Psoas muscle (tissue), 8 donors: Measurements from ENCODE around the gene SRGAP2. TPM values are rescaled to one million over a fixed set of nuclear protein-coding genes. Genes with fewer than 3 reads are reported as not detected.
"Not testable (repeated sequence)": the region's sequence is repeated elsewhere in the genome, so short reads cannot be mapped to it uniquely, and the experiment has no call there.

Experiments
- ATAC-seq, 4 donors: fragments of 200-7000 bp; cut with Tn5 transposase; one replicate each; pipeline ENCODE4 v1.9.1; 2020; ENCODE audit warnings: moderate library complexity in 3 of 4, mild to moderate bottlenecking in 2 of 4
- DNase-seq, 2 donors: peaks; one replicate each; pipeline ENCODE4 v3.0.0-alpha.2; 2020
- H3K27ac ChIP-seq: fragments of 200-600 bp; one replicate; pipeline ENCODE4 v1.8.0; 2022
- H3K27me3 ChIP-seq, 3 donors: fragments of 200-600 bp in 1 of 3; one replicate each; pipeline versions ENCODE4 v1.6.1 to v1.8.0; 2013 to 2022; ENCODE audit warnings: low read length in 2 of 3, mild to moderate bottlenecking in 2 of 3, moderate library complexity in 1 of 3; ENCODE audit not compliant: insufficient read depth in 3 of 3
- H3K36me3 ChIP-seq, 2 donors: fragments of 200-600 bp in 1 of 2; one replicate each; pipeline versions ENCODE4 v1.6.1 to v1.8.0; 2013 to 2022; ENCODE audit warnings: low read depth in 1 of 2, mild to moderate bottlenecking in 1 of 2, moderate library complexity in 1 of 2; ENCODE audit not compliant: insufficient read depth in 1 of 2
- H3K4me1 ChIP-seq: fragments of 200-600 bp; one replicate; pipeline ENCODE4 v1.8.0; 2022
- H3K4me3 ChIP-seq: fragments of 200-600 bp; one replicate; pipeline ENCODE4 v1.8.0; 2022; ENCODE audit warnings: mild to moderate bottlenecking
- H3K9me3 ChIP-seq: fragments of 200-600 bp; one replicate; pipeline ENCODE4 v1.8.0; 2022
- WGBS, 3 donors: extraction: QIAGEN DNeasy Blood & Tissue Kit; methylation state at CpG; one replicate each; pipeline versions ENCODE4 v1.1.6 to v1.1.7; 2013; 5-methylcytosine and 5-hydroxymethylcytosine counted together
- intact Hi-C, 2 donors: fragments of 100-400 bp; cut with DNase I; formaldehyde crosslinking; loops; one replicate each; pipeline versions ENCODE4 v1.11.0 to v1.14.2; 2022
- polyA plus RNA-seq, 3 donors: library from polyadenylated mRNA; stranded (reverse); fragments of 200-250 nt; gene quantifications; one replicate each; pipeline ENCODE4 v1.2.3, GENCODE V29; 2013
- total RNA-seq, 4 donors: library from RNA; stranded (reverse); fragmentation: NEBNext Ultra II Directional in 2 of 4; extraction: Animal tissue kit (Norgen Biotek cat#: 25700) in 2 of 4; gene quantifications; one replicate each; pipeline versions ENCODE4 v1.2.1 to v1.2.4, GENCODE V29; 2021 to 2023
- donor health status: healthy with polysubstance abuse.
- donor health status: DM: no; HTN: no; CAD: no; lungs with moderate emphysema.
- donor health status: Bipolar disorder and iron deficiency.
- donor health status: healthy.
- donor health status: DM: yes; HTN: yes; CAD: no.
- donor health status: DM: no; HTN: no; CAD: no.
- donor health status: DM: no; HTN: no; CAD: no.
- donor health status: DM: yes; HTN: yes; CAD: no.

The SRGAP2 gene
- total and polyA plus RNA-seq, 7 donors: 3.1 to 13.8 (median 8.9) TPM

DNA sequence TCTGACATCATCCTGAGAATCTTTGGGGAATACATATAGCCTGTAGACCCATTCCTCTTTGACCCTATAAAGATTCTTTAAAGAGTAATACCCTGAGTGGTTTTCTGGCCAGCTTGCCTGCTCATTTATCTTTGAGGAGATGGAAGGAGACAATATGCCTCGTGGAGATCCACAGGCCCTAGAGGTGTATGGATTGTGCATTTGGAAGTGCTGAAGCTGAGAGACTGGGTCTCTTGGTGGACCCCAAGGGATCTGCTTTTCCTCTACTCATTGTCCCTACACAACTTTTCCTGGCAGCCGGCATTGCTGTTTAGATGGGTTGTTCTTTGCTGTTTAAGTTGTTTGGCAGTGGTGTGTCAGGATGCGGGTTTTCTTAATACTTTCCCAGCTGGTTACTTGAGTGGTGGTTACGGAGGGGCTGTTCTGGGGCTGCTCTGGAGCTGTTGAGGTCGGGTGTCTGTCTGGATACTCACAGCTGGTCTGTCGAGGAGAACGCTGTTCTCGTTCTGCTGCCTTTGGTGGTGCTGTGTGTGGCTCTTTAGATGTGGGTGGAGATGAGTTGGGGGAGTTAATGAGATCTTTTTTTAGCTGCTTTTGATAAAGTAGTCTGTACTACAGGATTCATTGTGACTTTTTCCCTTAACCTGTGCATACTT lies 49.5 kb downstream of the SRGAP2 start:
- DNase-seq, ATAC-seq, H3K4me1 ChIP-seq, H3K27me3 ChIP-seq, H3K27ac ChIP-seq, H3K9me3 ChIP-seq, H3K4me3 ChIP-seq, intact Hi-C loops, H3K36me3 ChIP-seq: not testable (repeated sequence)
- 61 to 73% (median 66%) methylated on average over 5 to 7 of the region's 8 CpGs for WGBS, 3 donors

Other genes starting within 250 kb of the SRGAP2 start
- 1 to 10 TPM in 1 of 4 donors, under 1 TPM in 3; 0.17 to 1.2 (median 0.50) TPM for gene RAB7B, start 200.1 kb upstream of the SRGAP2 start, total RNA-seq
- gene RAB7B, start 200.1 kb upstream of the SRGAP2 start, polyA plus RNA-seq: under 1 TPM; 0.25 to 0.36 (median 0.27) TPM
- gene CTSE, start 179.6 kb upstream of the SRGAP2 start, total RNA-seq: under 1 TPM in 1 of 4 donors, not detected in 3; 0.20 TPM
- gene CTSE, start 179.6 kb upstream of the SRGAP2 start, polyA plus RNA-seq: under 1 TPM in 2 of 3 donors, not detected in 1; 0.03 to 0.22 TPM
- gene RHEX, start 150.4 kb upstream of the SRGAP2 start, total RNA-seq: under 1 TPM in 3 of 4 donors, not detected in 1; 0.58 to 0.95 (median 0.86) TPM
- gene RHEX, start 150.4 kb upstream of the SRGAP2 start, polyA plus RNA-seq: under 1 TPM; 0.13 to 0.22 (median 0.21) TPM
- gene AVPR1B, start 86.2 kb upstream of the SRGAP2 start, total RNA-seq: not detected
- not detected for gene AVPR1B, start 86.2 kb upstream of the SRGAP2 start, polyA plus RNA-seq
- under 1 TPM in 3 of 4 donors, not detected in 1; 0.56 to 0.92 (median 0.91) TPM for gene FAM72A, start 702 bp upstream of the SRGAP2 start, total RNA-seq
- gene FAM72A, start 702 bp upstream of the SRGAP2 start, polyA plus RNA-seq: under 1 TPM; 0.11 to 0.44 (median 0.18) TPM